ENCODE results near the gene KCNAB3. TPM values are rescaled to one million over a fixed set of nuclear protein-coding genes. Genes with fewer than 3 reads are reported as not detected.

KCNAB3 gene
- total and polyA plus RNA-seq, 4 donors: 0.23 to 0.67 (median 0.42) TPM

GRCh38 chr17:7947651-7948050 is 18.0 kb upstream of the KCNAB3 start:
- Histone ChIP-seq H3K9me3 (ENCODE audit: control insufficient read depth in 4 of 4, low read length in 3 of 4) (no peaks in the 10 kb centered on the region), H3K36me3 (ENCODE audit: control insufficient read depth in 4 of 4, insufficient read depth in 3 of 4, low read depth in 1 of 4, low read length in 3 of 4) (peaks cover 9 to 61% (median 43%) of the 10 kb centered on the region in 4 donors), H3K4me1 (ENCODE audit: control insufficient read depth in 4 of 4, insufficient read depth in 4 of 4, low read length in 3 of 4) (no peaks in the 10 kb centered on the region), H3K4me3 (ENCODE audit: low read depth in 1 of 3, low read length in 3 of 3) (no peak overlapping the region), H3K27me3 (ENCODE audit: control insufficient read depth in 4 of 4, insufficient read depth in 4 of 4, low read length in 3 of 4) (no peaks in the 10 kb centered on the region), H3K9ac (ENCODE audit: low read depth in 1 of 2, low read length in 2 of 2) (no peak overlapping the region), H3K27ac (ENCODE audit: low read depth in 1 of 2, low read length in 2 of 2) (no peak overlapping the region)
- TF ChIP-seq RAD21 (IDR thresholded peaks at IDR 0.05) (no peak), EGR1 (IDR thresholded peaks at IDR 0.05; ENCODE audit: low read depth in 2 of 2) (no peak), REST (IDR thresholded peaks at IDR 0.05) (no peak), JUND (IDR thresholded peaks at IDR 0.05) (no peak)
- 92% methylated on average over 5 of the region's 5 CpGs for WGBS
- no peak for DNase-seq (ENCODE audit: low spot score)

- no peak for TF ChIP-seq CTCF (IDR thresholded peaks at IDR 0.05; ENCODE audit: low read depth, low read length, missing input control)
- no peak for TF ChIP-seq RAD21 (IDR thresholded peaks at IDR 0.05)
- no peak for TF ChIP-seq TAF1 (conservative IDR thresholded peaks at IDR 0.05)
- TF ChIP-seq GABPA (IDR thresholded peaks at IDR 0.05 in 1 of 2, conservative IDR thresholded peaks at IDR 0.05 in 1 of 2): no peak
- no peak for TF ChIP-seq YY1 (IDR thresholded peaks at IDR 0.05)
- TF ChIP-seq EGR1 (IDR thresholded peaks at IDR 0.05; ENCODE audit: low read depth in 2 of 2): no peak
- no peak for TF ChIP-seq REST (IDR thresholded peaks at IDR 0.05)
- TF ChIP-seq ATF3 (IDR thresholded peaks at IDR 0.05): no peak
- no peak for TF ChIP-seq MAX (IDR thresholded peaks at IDR 0.05)
- no peak for TF ChIP-seq SP1 (IDR thresholded peaks at IDR 0.05)
- TF ChIP-seq FOXA1 (IDR thresholded peaks at IDR 0.05): no peak
- TF ChIP-seq NR2F2 (IDR thresholded peaks at IDR 0.05): no peak
- TF ChIP-seq HNF4G (IDR thresholded peaks at IDR 0.05): no peak
- TF ChIP-seq JUND (IDR thresholded peaks at IDR 0.05): no peak
- TF ChIP-seq HNF4A (conservative IDR thresholded peaks at IDR 0.05): no peak
- TF ChIP-seq FOXA2 (IDR thresholded peaks at IDR 0.05): no peak
- no peak for DNase-seq (ENCODE audit: low spot score)
- H3K27me3 ChIP-seq (ENCODE audit: control insufficient read depth in 4 of 4, insufficient read depth in 4 of 4, low read length in 3 of 4): no peaks in the 10 kb centered on the region
- peaks cover 9 to 63% (median 44%) of the 10 kb centered on the region in 4 donors for H3K36me3 ChIP-seq (ENCODE audit: control insufficient read depth in 4 of 4, insufficient read depth in 3 of 4, low read depth in 1 of 4, low read length in 3 of 4)
- no peak overlapping the region for H3K9ac ChIP-seq (ENCODE audit: low read depth in 1 of 2, low read length in 2 of 2)
- no peak overlapping the region for H3K4me3 ChIP-seq (ENCODE audit: low read depth in 1 of 3, low read length in 3 of 3)
- H3K4me1 ChIP-seq (ENCODE audit: control insufficient read depth in 4 of 4, insufficient read depth in 4 of 4, low read length in 3 of 4): no peaks in the 10 kb centered on the region
- H3K9me3 ChIP-seq (ENCODE audit: control insufficient read depth in 4 of 4, low read length in 3 of 4): no peaks in the 10 kb centered on the region
- no peak overlapping the region for H3K27ac ChIP-seq (ENCODE audit: low read depth in 1 of 2, low read length in 2 of 2)
- 76% methylated on average over 5 of the region's 5 CpGs for WGBS
Observed at GRCh38 chr17:7946441-7946840, 16.8 kb upstream of the KCNAB3 start.

Data from liver (tissue), 9 donors.